Endothelial cell of umbilical vein (primary cell): ENCODE data around the gene IL22RA1. TPM values are rescaled to one million over a fixed set of nuclear protein-coding genes. Genes with fewer than 3 reads are reported as not detected.

Experiments used
- BruUV-seq: library from RNA; stranded (reverse); fragments of 400-500 nt; replicated peaks from 2 replicates; lab custom pipeline; 2021; lab: Mats Ljungman, UMichigan
- CTCF ChIA-PET: fragments of 300-600, 350-600 bp; sonication (Branson Sonifier 250); formaldehyde crosslinking; loops from one replicate; lab custom pipeline; 2021; ENCODE audit warnings: antibody characterized with exemption, inconsistent platforms; lab: Charles Lee
- POLR2A ChIA-PET: fragments of 300-600, 350-600 bp; sonication (Branson Sonifier 250); formaldehyde crosslinking; loops from one replicate; lab custom pipeline; 2021; ENCODE audit warnings: antibody characterized with exemption, inconsistent platforms; lab: Charles Lee
- DNase-seq: peaks from one replicate; pipeline ENCODE4 v3.0.0-alpha.2; 2011; ENCODE audit warnings: low read depth, low spot score
- FAIRE-seq: peaks from 2 replicates; lab custom pipeline; 2011; peaks lifted over from hg19 to GRCh38; lab: Jason Lieb, UNC
- H2AFZ ChIP-seq: 2 replicates; pipeline ENCODE4 v1.6.0; 2012; ENCODE audit warnings: low read depth, low read length, control low read depth, inconsistent platforms
- H3K27ac ChIP-seq: 2 replicates; pipeline ENCODE4 v1.5.1; 2011; ENCODE audit warnings: low read depth, mild to moderate bottlenecking, control low read depth, low read length, moderate library complexity; ENCODE audit not compliant: insufficient read depth
- H3K27me3 ChIP-seq, 2 experiments: 2 replicates each; pipeline versions ENCODE4 v1.6.0 to v1.6.1; 2011; ENCODE audit warnings: low read length in 2 of 2, mixed read lengths in 1 of 2; ENCODE audit not compliant: control insufficient read depth in 2 of 2, insufficient read depth in 2 of 2
- H3K36me3 ChIP-seq, 2 experiments: 2 replicates in 1 of 2; 3 replicates in 1 of 2; pipeline ENCODE4 v1.5.1; 2011; ENCODE audit warnings: low read length in 2 of 2, mild to moderate bottlenecking in 1 of 2, moderate library complexity in 1 of 2; ENCODE audit not compliant: control insufficient read depth in 2 of 2, insufficient read depth in 2 of 2; ENCODE audit errors: extremely low read depth in 1 of 2
- H3K4me1 ChIP-seq: 3 replicates; pipeline ENCODE4 v1.5.1; 2011; ENCODE audit warnings: mild to moderate bottlenecking, low read length; ENCODE audit not compliant: control insufficient read depth, insufficient read depth; ENCODE audit errors: extremely low read depth
- H3K4me2 ChIP-seq: 2 replicates; pipeline ENCODE4 v1.6.1; 2011; ENCODE audit warnings: low read length, control low read depth, mixed read lengths; ENCODE audit not compliant: insufficient read depth
- H3K4me3 ChIP-seq, 3 experiments: fragments of 200-600 bp in 1 of 3; sonication (generic), shearing (Covaris generic) in 1 of 3; replicated peaks in 1 of 3; 2 replicates each; pipeline ENCODE4 v1.5.1; 2011 to 2016; ENCODE audit warnings: control low read depth in 3 of 3, low read length in 3 of 3, mild to moderate bottlenecking in 2 of 3, inconsistent platforms in 1 of 3, low read depth in 1 of 3, moderate library complexity in 1 of 3; ENCODE audit not compliant: insufficient read depth in 1 of 3
- H3K79me2 ChIP-seq: 2 replicates; pipeline ENCODE4 v1.6.0; 2012; ENCODE audit warnings: low read length, inconsistent platforms; ENCODE audit not compliant: control insufficient read depth, insufficient read depth
- H3K9ac ChIP-seq: replicated peaks from 2 replicates; pipeline ENCODE3; 2011; ENCODE audit warnings: low read length, control low read depth; ENCODE audit not compliant: insufficient read depth; ENCODE audit errors: extremely low read depth
- H3K9me1 ChIP-seq: replicated peaks from 3 replicates; pipeline ENCODE4 v1.6.0; 2011; ENCODE audit warnings: mild to moderate bottlenecking, low read length; ENCODE audit not compliant: control insufficient read depth, insufficient read depth; ENCODE audit errors: extremely low read depth
- H3K9me3 ChIP-seq: replicated peaks from 2 replicates; pipeline ENCODE4 v1.5.1; 2012; ENCODE audit warnings: low read length, inconsistent platforms; ENCODE audit not compliant: control insufficient read depth, insufficient read depth
- H4K20me1 ChIP-seq: replicated peaks from 2 replicates; pipeline ENCODE3; 2011; ENCODE audit warnings: mild to moderate bottlenecking, low read length; ENCODE audit not compliant: control insufficient read depth, insufficient read depth; ENCODE audit errors: extremely low read depth
- FOS ChIP-seq: IDR thresholded peaks from 2 replicates; pipeline ENCODE4 v1.6.1; 2011; ENCODE audit warnings: mild to moderate bottlenecking, low read length, moderate library complexity, borderline replicate concordance; ENCODE audit not compliant: insufficient read depth
- GATA2 ChIP-seq: IDR thresholded peaks from 2 replicates; pipeline ENCODE4 v1.7.0; 2011; ENCODE audit warnings: low read depth, mild to moderate bottlenecking, moderate library complexity, mixed read lengths, low read length; ENCODE audit not compliant: insufficient read length, insufficient read depth
- JUN ChIP-seq: IDR thresholded peaks from 2 replicates; pipeline ENCODE4 v1.6.1; 2011; ENCODE audit warnings: borderline replicate concordance, low read depth; ENCODE audit not compliant: insufficient read length, insufficient read depth
- MAX ChIP-seq: IDR thresholded peaks from 2 replicates; pipeline ENCODE4 v1.6.1; 2011; ENCODE audit not compliant: insufficient read depth, insufficient read length
- MYC ChIP-seq: IDR thresholded peaks from one replicate; pipeline ENCODE4 v1.6.1; 2011; ENCODE audit warnings: mild to moderate bottlenecking, low read depth, low read length
- POLR2A ChIP-seq: IDR thresholded peaks from 2 replicates; pipeline ENCODE4 v1.6.1; 2012; ENCODE audit warnings: low read depth, mild to moderate bottlenecking, control low read depth, low read length
- POLR2AphosphoS5 ChIP-seq: IDR thresholded peaks from 2 replicates; pipeline ENCODE4 v1.6.1; 2012; ENCODE audit warnings: low read depth, mild to moderate bottlenecking, control low read depth, low read length, moderate library complexity; ENCODE audit not compliant: insufficient read depth
- dilution Hi-C: fragments of 300-500 bp; cut with MboI; formaldehyde crosslinking; loops from one replicate; pipeline ENCODE4 v1.15.0; 2019; ENCODE audit warnings: low sequenced_read_pairs; ENCODE audit not compliant: extremely low pct_ligation_motif_present
- intact Hi-C: fragments of 100-400 bp; cut with micrococcal nuclease; formaldehyde crosslinking; loops from one replicate; pipeline ENCODE4 v1.10.0; 2022
- polyA plus RNA-seq, 4 experiments: library from polyadenylated mRNA; depleted of rRNA in 3 of 4; stranded (reverse) in 3 of 4; unstranded in 1 of 4; fragments of >200 nt; gene quantifications; 2 replicates each; pipeline versions ENCODE4 v1.2.1 to v1.2.3, GENCODE V29; 2011 to 2012; ENCODE audit warnings: missing spikeins in 1 of 4
- total RNA-seq: library from RNA; stranded (reverse); gene quantifications from 2 replicates; pipeline ENCODE4 v1.2.3, GENCODE V29; 2021
- TF ChIP-seq, protein P1 (sequence below), 2 donors: IDR thresholded peaks; 1 replicate in 1 of 2; 2 replicates in 1 of 2; pipeline ENCODE4 v1.5.1; 2011; ENCODE audit warnings: low read length in 2 of 2, mild to moderate bottlenecking in 2 of 2, moderate library complexity in 2 of 2, control low read depth in 1 of 2, inconsistent platforms in 1 of 2, low read depth in 1 of 2; ENCODE audit not compliant: insufficient read depth in 1 of 2; ENCODE audit errors: extremely low read depth in 1 of 2

IL22RA1 gene
- total and polyA plus RNA-seq, 2 donors (not counting 3 experiments of a cell fraction or from before 2014, with no cell fraction given): not detected

DNA sequence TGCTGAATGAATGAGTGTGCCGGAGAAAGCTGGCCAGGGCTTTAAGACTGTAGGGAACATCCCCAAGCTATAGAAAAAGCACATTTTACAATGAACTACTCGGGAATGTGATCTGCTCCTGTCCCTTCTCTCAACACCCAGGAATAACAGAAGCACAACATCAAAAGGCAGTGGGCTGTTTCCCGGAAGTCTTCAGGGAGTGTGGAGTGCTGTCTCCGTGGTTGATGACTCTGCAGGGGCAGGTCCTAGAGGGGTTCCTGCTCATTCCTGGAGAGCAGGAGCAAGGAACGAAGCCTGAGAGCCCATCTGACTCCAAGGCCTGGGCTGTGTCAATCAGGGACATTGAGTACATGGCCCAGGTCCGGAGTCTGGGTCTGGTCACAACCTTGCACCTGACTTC, 4.9 kb upstream of the IL22RA1 start:
- BruUV-seq: no TSS peak
- dilution Hi-C loops: no loop called here
- no peak for FAIRE-seq

More for the DNA sequence above, 4.9 kb upstream of the IL22RA1 start:
- Histone ChIP-seq H3K9me3 (no peaks in the 10 kb centered on the region), H3K27me3 (peaks cover 11 to 13% of the 10 kb centered on the region in 2 experiments), H2AFZ (no peak overlapping the region), H3K9ac (no peak overlapping the region), H3K36me3 (no peaks in the 10 kb centered on the region), H4K20me1 (no peaks in the 10 kb centered on the region), H3K27ac (no peak overlapping the region), H3K9me1 (no peaks in the 10 kb centered on the region), H3K4me3 (no peak overlapping the region), H3K4me2 (no peak overlapping the region), H3K4me1 (peaks cover 11% of the 10 kb centered on the region), H3K79me2 (no peaks in the 10 kb centered on the region)
- intact Hi-C loops: no loop called here
- no peak for DNase-seq
- POLR2A ChIA-PET: no interaction called here
- TF ChIP-seq MYC (no peak), FOS (no peak), JUN (no peak), GATA2 (no peak), POLR2AphosphoS5 (no peak), POLR2A (no peak), MAX (no peak)
- TF ChIP-seq, protein P1, sequence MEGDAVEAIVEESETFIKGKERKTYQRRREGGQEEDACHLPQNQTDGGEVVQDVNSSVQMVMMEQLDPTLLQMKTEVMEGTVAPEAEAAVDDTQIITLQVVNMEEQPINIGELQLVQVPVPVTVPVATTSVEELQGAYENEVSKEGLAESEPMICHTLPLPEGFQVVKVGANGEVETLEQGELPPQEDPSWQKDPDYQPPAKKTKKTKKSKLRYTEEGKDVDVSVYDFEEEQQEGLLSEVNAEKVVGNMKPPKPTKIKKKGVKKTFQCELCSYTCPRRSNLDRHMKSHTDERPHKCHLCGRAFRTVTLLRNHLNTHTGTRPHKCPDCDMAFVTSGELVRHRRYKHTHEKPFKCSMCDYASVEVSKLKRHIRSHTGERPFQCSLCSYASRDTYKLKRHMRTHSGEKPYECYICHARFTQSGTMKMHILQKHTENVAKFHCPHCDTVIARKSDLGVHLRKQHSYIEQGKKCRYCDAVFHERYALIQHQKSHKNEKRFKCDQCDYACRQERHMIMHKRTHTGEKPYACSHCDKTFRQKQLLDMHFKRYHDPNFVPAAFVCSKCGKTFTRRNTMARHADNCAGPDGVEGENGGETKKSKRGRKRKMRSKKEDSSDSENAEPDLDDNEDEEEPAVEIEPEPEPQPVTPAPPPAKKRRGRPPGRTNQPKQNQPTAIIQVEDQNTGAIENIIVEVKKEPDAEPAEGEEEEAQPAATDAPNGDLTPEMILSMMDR (IDR thresholded peaks at IDR 0.05; ENCODE audit: extremely low read depth in 1 of 2, insufficient read depth in 1 of 2, low read depth in 1 of 2, low read length in 2 of 2): no peak
- CTCF ChIA-PET: interaction anchor here (0.5 to 1.5 kb wide), 4 partner anchors 51 to 244 kb away, joined by 3 to 9 read pairs (median 5); no protein-coding TSS in a partner anchor
